ENCODE results near the gene MARCHF10.

DNA sequence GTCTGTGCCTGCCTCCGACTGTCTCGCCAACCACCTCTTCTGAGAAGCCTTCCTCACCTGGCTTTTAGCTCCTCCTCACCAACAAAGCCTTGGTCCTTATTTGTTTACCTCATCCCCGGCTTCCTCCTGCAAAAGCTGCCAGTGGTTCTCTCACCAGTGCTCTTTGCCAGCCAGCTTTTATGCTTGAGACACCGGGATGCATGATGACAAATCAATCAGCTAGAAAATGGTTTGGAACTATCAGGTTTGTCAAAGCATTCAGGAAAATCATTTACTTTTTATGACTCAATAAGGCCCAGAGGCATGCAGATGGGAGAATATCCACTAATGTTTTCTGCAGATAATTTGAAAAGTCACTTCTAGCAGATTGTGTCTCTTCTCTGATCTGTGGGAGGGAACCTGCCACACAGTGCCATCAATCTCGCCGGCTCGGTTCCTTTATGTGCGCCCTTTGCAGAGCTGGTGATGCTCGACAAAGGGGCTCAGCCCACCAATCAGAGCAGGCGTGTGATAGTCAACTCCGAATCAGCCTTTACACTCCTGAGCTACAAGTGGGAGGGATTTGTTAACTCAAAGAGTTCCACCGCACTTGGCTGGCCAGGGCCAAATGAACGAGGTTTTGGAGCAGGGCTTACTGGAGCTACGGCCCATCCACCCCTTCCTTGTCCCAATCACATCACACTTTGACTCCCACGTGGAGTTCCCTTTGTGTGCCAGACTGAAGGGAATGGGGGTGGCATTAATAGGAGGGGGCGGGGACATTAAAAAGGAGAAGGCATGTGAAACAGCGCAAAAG is 94.8 kb downstream of the MARCHF10 start:
- TF ChIP-seq, protein P1, sequence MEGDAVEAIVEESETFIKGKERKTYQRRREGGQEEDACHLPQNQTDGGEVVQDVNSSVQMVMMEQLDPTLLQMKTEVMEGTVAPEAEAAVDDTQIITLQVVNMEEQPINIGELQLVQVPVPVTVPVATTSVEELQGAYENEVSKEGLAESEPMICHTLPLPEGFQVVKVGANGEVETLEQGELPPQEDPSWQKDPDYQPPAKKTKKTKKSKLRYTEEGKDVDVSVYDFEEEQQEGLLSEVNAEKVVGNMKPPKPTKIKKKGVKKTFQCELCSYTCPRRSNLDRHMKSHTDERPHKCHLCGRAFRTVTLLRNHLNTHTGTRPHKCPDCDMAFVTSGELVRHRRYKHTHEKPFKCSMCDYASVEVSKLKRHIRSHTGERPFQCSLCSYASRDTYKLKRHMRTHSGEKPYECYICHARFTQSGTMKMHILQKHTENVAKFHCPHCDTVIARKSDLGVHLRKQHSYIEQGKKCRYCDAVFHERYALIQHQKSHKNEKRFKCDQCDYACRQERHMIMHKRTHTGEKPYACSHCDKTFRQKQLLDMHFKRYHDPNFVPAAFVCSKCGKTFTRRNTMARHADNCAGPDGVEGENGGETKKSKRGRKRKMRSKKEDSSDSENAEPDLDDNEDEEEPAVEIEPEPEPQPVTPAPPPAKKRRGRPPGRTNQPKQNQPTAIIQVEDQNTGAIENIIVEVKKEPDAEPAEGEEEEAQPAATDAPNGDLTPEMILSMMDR (conservative IDR thresholded peaks at IDR 0.05; ENCODE audit: low read length): no peak
- no peak for TF ChIP-seq EZH2phosphoT487 (IDR thresholded peaks at IDR 0.05; ENCODE audit: borderline replicate concordance, low read depth, low read length)
